GM19240 (cell line): ENCODE measurements around the gene HARBI1.
A peak's percentile ranks its signal among the peaks of the same experiment; 100 is the strongest.

Experiments used
- DNase-seq: peaks from one replicate; pipeline ENCODE4 v3.0.0; 2011; ENCODE audit warnings: low spot score; ENCODE audit not compliant: insufficient read length

HARBI1 gene, protein sequence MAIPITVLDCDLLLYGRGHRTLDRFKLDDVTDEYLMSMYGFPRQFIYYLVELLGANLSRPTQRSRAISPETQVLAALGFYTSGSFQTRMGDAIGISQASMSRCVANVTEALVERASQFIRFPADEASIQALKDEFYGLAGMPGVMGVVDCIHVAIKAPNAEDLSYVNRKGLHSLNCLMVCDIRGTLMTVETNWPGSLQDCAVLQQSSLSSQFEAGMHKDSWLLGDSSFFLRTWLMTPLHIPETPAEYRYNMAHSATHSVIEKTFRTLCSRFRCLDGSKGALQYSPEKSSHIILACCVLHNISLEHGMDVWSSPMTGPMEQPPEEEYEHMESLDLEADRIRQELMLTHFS

DNA sequence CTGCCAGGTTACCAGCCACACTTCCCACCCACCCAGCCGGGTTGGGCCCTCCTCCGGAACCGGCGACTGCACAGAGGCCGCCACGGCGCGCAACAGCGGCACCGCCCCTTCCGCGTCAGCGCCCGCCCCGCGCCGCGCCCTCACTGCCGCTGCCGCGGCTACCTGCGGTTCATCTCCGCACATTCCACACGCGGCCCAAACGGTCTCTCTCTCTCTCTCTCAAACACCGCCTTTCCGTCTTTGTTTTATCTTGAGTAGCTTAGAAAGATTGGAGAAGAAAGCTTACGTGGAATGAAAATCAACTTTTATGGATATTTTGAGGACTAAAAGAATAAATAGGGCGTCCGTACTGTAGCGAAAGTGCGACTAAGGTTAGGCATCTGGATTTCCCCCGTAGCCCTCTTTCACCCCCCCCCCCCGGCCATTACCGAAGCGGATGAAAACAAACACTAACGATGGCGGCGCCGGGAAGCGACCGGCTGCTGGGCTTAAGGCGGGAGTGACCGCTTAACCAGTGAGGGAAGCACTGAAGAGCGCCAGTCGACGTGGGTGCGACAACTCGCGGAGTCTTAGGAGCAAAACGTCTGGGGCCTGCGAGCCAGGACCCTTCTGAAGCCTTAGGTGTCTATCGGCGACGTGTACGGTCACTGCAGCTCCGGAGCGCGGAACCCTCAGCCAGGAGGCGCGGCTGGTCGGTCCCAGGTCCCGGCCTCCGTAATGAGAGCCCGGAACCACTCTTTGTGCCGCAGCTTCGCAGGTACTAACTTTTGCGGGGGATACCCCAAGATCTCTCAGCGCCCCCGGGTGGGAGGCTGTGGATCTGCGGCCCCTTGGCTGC, at the start of gene HARBI1, which contains the start of gene ATG13:
TSS of gene HARBI1 (minus strand) at position 94 of the 838 bp plus-strand sequence. CDS start 990 bp downstream, outside the sequence.
TSS of gene ATG13 (plus strand) at position 420 of the 838 bp plus-strand sequence. CDS start 26,739 bp downstream, outside the sequence.
- DNase-seq, result peak; percentile 87

DNA sequence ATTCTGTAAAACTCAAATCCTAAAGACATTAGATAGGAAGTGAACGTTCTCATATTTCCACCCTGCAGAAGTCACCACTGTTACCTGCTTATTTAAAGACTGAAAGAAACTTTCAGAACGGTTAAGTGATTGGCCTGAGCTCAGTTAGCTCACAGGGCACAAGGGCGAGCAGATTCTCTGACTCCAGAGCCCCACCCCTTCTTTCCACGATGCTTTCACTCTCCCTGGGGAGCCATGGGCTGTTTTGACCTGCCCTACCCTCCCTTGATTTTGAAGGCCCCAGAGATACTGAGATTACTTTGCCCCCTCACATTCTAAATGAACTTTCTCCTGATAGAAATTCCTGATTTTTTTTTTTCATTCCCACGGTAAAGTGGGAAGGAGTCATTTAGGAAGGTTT, 49.5 kb upstream of the HARBI1 start:
- no peak for DNase-seq

DNA sequence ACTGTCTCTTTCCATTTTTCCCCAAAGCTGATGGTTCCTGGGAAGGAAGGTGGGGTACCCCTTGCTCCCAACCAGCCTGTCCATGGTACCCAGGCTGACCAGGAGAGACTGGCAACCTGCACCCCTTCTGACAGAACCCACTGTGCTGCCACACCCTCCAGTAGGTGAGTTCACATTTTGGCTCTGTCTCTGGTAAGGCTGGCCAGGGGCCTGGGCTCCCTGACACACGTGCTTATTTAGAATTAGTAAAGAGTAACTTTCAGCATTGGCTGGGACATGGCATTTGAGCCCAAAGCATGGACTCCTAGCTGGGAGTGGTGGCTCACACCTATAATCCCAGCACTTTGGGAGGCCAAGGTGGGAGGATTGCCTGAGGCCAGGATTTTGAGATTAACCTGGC, 48.3 kb upstream of the HARBI1 start:
- no peak for DNase-seq

DNA sequence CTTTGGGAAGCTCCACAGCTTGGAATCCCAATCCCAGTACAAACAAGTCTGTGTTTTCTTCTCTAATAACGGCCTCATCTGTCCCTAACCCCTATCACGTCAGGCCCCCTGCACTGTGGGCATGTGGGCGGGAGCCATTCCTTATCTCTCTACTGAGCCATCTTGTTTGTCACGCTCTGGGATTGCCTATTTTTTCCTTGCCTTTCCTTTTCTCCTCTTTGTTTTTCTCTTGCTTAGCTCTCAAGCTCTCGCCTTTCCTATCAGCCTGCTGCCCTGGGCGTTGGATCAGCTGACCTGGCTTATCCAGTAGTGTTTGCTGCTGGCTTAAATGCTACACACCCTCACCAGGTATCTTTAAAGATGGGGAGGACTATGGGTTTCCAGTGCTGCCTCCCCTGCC, 47.6 kb upstream of the HARBI1 start:
- no peak for DNase-seq

DNA sequence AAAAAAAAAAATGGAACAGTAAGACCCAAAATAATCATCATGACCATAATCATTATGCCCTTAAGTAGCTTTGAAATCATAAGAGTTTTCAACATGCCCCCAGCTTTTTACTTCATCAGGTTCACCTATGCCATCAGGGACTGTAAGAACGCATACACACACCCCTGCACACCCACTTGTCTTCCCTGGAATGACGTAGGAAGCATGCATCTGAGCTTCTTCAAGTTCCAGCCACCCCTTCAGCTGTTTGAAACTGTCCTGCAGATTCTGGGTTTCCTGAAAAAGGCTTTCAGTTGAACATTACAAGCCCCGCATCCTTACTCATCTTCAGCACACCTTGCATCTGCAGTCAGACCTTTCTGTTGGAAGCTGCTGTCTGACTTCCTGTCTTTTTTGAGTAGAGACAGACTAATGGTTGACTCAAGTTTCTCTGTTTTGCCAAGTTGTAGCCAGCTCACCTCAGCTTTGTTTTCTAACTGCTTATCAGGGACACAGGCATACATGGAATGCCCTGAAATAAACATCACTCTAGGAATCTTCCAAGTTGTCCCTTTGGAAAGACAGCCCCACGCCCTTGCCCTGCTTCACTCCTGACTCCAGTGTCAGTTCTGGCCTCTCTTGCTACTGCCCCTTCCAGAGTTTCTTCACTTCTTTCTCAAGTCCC, 46.4 kb upstream of the HARBI1 start:
- DNase-seq, result no peak

DNA sequence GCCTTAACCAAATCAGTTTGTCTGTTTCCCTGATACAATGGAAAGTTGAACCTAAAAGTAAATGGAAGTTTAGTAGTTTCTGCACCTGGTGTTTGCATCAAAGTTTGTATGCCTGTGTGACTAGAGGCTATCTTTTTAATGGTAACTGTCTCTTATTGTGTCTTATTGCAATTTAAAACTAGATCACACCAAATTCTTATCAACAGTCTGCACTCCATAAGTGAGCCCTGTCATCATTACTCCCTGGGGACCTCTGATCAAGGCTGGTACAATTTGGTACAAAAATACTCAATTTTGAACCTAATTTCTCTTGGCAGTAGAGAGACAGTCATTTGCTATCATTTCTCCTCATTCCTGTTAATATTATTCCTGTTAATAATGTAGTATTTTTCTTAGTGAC, 45.3 kb upstream of the HARBI1 start:
- no peak for DNase-seq

DNA sequence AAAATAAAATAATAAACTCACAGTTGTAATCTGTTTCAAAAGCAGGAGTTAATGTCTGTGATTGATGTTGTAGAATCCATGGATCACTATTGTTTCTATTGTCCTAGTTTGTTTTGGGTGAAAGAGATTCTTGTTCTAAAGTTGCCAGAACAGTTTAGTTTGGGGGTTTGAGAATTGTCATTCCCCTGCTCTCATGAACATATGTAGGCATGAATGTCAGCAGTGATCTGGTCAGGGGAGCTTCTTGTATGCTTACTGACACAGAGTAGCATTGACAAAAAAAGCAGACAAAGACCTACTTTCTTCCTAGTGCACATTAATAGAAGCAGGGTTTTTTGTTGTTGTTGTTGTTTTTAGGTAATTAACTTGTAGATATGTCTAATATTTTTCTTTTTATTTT, 44.8 kb upstream of the HARBI1 start:
- DNase-seq, result no peak

DNA sequence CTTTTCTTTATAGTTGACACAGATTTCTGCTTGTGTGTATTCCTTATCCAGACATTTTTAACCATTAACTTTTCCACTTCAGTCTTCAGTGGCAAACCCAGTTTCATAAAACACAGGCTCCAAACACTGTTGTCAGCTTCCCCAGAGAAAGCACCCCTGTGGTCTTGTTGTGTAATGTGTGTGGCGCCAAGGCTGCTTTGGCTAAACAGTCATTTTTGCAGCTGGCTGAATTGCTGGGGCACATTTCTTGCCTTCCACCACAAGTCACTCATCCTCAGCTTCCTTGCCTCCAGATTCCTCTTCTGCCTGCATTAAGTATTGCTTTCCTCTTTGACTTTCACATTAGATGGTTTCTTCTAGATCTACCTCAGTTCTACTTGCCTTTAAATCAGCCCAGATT, 42.9 kb upstream of the HARBI1 start:
- DNase-seq, result no peak

DNA sequence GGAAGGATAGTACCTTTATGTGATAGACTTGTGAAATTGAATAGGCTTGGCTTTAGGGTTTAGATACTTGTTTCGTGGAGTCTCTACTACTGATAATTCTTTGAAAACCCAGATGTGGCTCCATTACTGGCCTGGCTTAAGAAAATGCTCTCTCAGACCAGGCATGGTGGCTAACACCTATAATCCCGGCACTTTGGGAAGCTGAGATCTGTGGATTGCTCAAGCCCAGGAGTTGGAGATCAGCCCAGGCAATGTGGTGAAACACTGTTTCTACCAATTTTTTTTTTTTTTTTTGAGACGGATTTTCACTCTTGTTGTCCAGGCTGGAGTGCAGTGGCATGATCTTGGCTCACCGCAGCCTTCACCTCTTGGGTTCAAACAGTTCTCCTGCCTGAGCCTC, 41.2 kb upstream of the HARBI1 start:
- no peak for DNase-seq

DNA sequence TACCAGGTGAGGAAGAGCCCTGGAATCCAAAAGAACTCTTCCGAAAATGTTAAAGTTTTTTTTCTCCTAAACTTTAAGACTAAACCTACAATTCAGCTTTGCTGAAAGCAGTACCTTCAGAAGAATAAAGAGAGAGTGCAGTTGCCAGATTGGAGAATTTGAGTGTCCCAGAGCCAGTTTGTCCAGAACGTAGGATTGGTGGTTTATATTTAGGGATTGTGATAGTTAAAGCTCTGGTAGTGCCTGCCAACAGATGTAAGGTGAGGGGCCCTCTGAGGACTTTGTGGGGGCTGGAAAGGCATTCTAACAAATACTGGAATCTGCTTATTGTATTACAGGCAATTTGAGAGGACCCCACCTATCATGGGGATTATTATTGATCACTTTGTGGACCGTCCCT, 40.2 kb upstream of the HARBI1 start:
- no peak for DNase-seq

DNA sequence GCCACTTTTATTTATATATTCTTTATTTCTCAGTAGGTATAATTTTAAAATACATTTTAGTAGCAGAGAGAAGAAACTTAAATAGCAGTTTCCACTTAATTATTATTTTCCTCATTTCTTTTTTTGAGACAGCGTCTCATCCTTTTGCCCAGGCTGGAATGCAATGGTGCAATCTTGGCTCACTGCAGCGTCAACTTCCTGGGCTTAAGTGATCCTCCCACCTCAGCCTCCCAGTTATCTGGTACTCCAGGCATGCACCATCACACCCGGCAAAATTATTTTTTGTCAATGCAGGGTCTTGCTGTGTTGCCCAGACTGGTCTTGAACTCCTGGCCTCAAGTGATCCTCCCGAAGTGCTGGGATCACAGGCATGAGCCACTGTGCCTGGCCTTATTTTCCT, 38.6 kb upstream of the HARBI1 start:
- DNase-seq, result no peak

DNA sequence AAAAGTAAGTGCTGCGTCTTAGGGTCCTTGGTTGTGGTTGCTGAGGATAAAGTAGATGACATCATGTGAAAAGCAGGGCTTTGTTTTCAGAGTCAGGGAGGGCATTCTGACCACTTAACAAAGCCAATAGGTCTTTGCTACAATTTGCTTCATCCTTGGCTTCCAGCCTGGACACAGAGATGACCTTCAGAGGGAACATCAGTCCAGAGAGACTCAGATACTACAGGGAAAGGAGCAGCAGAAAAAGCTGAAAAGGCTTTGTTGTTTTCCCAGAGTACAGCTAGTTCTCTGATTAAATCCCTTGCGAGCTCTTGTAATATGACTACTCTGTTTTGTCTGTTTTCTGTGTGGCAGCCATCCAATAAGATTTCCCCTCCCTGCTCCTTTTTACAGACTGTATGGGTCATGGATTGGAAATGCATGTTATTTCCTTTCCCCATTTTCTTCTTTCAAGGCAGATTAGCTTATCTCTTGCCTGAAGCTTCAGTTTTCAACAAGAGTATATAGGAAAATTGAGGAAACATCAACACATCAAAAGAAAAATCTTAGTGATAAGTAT, 32.2 kb upstream of the HARBI1 start:
- DNase-seq, result no peak

DNA sequence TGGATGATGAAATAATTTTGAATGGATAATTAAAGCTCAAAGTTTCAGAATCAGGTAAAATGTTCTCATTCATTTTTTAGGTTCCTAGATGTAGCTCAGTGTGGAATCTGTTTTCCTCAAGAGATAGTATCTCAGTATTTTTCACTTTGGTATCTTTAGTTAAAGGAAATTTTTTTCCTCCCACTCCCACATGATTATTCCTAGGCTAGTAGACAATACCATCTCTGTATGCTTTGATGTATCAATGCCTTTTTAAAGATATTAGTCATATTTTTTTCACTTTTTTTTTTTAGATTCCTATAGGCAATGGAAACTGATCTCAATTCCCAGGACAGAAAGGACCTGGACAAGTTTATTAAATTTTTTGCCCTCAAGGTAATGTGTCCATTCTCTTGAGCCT, 27.0 kb upstream of the HARBI1 start:
- no peak for DNase-seq

DNA sequence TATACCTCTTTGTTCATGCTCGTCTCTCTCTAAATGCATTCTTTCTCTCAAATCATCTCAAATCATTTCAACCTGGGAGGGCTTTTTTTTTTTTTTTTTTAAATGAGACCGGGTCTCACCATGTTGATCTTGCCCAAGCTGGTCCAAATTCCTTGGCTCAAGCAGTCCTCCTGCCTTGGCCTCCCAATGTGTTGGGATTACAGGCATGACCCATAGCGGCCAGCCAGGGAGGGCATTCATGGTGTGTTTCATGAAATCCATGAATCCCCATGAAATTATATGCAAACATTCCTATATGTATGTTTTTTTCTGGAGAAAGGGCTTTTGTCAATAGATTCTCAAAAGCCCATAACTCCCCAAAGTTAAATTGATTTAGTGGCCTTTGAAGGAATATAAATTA, 26.5 kb upstream of the HARBI1 start:
- no peak for DNase-seq

DNA sequence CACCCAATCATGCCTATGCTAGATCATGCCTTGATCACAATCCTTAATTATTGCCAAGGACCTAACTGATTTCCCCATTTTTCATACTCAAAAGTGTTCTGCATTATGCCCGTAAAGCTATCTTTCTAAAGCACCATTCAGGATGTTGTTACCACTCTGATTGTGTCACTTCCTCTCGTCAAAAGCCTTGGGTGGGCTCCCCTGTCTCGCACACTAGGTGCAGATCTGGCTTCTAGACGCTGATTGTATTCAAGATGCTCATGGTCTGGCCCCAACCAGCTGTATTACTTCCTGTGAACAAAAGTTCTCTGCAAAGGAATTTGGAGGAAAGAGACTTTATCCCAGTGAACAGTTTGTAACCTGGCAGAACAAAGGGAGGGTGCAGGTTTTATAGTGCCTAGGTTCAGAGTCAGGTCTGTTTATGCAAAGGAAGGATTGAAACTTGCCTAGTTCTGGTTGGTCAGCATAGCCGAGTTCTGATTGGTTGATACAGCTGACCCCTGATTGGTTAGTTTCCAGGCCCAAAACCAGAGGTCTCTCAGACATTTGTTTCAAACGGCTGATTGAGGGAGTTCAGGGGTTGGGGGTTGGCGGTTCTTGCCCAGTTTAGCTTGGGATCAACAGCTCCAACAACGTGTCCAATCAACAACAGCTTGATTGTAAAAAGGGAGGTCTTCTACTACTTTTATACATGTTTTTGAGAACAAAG, 25.8 kb upstream of the HARBI1 start:
- DNase-seq, result no peak

DNA sequence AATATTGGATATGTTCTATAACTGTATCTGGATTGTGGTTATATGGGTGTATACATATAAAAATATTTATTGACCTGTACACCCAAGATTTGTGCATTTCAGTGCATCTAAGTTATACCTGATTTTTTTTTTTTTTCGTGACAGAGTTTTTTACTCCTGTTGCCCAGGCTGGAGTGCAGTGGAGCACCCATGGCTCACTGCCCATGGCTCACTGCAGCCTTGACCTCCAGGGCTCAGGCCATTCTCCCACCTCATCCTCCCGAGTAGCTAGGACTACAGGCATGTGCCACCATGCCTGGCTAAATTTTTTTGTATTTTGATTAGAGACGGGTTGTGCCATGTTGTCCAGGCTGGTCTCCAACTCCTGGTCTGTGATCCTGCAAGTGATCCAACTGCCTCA, 24.6 kb upstream of the HARBI1 start:
- no peak for DNase-seq

DNA sequence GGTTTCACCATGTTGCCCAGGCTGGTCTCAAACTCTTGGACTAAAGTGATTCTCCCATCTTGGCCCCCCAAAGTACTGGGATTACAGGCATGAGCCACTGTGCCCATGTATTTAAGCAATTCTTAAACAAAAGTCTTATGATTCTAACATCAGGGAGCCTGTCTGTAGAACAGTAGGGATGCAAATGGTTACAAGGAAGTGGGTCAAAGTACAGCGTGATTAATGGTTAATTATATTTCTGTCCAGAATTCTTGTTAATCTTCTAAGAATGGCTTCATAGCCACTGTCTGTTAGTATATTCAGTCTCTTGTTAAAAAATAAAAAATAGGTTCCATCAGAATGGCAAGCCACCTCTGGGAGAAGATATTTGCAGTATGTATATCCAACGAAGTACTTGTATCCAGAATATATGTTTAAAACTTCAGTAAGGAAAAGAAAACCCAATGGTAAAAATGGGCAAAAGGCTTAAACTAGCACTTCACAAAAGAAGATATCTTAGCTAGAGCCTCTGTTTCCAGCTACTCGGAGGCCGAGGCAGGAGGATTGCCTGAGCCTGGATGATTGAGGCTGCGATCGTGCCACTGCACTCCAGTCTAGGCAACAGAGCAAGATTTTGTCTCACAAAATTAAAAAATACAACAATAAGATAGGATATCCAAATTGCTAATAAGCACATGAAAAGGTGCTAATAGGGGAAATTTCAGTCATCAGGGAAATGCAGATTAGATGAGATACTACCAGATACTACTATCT, 23.2 kb upstream of the HARBI1 start:
- no peak for DNase-seq

DNA sequence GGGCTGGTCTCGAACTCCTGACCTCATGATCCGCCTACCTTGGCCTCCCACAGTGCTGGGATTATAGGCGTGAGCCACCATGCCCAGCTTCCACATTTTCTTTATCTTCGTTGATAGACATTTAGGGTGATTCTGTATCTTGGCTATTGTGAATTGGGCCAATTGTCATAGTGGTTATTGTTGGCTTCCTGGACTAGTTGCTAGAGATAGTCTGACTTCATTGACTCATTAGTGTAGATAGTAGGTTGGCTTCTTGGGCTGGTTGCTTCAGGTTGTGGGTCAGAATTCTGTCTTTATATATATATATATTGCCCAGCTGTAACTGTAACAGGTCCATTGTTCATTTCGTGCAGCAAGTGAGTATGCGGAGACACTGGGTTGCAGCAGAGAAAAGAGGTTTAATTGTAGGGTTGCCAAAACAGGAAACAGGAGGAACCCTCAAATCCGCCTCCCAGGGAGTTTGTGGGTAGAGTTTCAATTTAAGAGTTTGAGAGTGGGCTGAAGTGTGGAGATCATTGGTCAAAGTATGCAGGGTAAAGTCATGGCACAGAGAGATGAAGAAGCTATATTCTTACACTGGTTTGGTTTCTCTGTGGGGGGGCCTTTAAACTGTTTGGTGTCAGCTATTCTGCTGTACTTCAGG, 22.3 kb upstream of the HARBI1 start:
- DNase-seq, result no peak

DNA sequence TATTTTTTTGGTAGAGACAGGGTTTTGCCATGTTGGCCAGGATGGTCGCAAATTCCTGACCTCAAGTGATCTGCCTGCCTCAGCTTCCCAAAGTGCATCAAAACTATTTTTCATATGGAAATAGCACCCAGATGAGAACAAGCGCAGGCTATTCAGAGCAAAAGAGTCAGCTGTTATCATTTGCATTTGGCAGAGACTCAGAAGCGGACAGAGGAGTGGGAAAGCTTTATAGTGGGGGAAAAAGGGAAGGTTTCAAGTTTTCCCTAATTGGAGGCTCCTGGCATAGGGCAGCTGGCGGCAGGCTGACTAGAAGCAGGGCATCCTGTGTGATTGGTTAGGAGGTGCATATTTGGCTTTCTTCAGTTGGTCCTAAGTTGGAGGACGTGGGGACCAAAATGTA, 20.5 kb upstream of the HARBI1 start:
- DNase-seq, result no peak

DNA sequence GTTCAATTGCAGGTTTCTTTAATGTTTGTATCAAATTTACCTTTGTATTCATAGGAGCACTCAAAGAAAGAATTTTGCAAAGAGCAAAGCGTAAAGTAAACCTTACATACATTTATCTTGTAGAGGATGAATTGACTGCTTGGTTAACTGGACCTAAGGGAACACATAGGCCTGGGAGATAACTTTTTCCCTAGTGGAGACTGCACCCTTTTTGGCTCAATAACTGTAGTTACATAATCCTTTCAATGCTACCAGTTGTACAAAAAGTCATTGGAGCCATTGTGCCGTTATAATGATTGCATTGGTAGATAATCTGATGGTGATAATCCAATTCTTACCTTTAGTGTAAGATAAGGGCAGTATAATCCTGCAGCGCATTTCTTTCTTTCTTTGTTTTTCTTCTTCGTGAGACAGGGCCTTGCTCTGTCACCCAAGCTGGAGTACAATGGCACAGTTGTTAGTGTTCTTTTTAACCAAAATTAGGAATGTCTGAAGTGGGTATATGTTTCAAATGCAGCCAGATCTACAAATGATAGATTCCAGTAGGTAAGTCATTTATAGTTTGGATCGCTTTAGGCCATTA, 18.6 kb upstream of the HARBI1 start:
- DNase-seq, result no peak
